ENCODE results near the gene PRCC. TPM values are rescaled to one million over a fixed set of nuclear protein-coding genes. Genes with fewer than 3 reads are reported as not detected.

PRCC gene
- total and polyA plus RNA-seq, 2 of the 13 experiments (the other 11 are each of a cell fraction or from before 2014, with no cell fraction given): 24.2 to 40.5 TPM

DNA sequence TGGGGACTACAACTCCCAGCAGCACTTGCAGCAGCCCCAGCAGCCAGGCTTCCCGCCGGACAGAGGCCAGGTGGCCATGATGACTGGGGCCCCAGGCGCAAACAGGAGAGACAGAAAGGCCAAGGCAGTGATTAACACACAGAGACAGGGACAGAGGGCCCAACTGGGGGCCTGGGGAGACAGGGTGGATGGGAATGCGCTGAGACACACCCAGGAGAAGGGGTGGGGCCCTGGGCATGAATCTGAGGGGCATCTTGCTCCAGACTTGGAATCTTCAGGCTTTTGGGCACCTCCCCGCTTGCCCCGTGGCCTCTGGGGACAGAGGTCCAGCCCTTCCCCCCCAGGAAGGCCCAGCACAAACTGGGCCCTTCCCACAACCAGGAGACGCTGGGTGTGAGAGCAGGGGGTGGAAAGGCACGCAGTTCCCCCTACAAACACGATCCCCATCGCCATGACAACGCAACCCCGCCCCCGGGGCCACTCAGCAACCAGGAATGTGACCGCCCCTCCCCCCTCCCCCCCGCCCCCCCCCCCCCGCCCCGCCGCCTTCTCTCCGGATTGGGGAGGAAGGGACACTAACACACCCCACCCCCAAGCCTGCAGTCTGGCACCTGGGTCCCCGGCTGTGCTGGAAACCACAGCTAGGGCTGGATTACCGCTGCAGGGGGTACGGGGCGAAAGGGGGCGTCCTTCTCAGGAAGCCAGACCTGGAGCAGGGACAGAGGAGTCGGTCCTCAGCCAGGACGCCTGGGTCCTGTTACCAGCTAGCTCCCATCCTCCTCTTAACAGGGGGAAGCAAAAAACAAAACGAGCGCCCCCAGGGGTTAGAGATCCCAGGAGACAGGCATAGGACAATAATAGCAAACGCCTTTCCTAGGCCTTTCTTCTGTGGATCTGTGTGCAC lies 20.4 kb upstream of the PRCC start (continued):
- TF ChIP-seq ZNF282 (IDR thresholded peaks at IDR 0.05; ENCODE audit: partially characterized antibody): no peak
- peak; percentile 30; the same call in 1 of the 2 replicates for TF ChIP-seq KLF6 (CRISPR knock-in tag; IDR thresholded peaks at IDR 0.05)
- TF ChIP-seq, protein P1, sequence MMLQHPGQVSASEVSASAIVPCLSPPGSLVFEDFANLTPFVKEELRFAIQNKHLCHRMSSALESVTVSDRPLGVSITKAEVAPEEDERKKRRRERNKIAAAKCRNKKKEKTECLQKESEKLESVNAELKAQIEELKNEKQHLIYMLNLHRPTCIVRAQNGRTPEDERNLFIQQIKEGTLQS (CRISPR knock-in tag; IDR thresholded peaks at IDR 0.05): peak; percentile 65
- TF ChIP-seq, protein P2, sequence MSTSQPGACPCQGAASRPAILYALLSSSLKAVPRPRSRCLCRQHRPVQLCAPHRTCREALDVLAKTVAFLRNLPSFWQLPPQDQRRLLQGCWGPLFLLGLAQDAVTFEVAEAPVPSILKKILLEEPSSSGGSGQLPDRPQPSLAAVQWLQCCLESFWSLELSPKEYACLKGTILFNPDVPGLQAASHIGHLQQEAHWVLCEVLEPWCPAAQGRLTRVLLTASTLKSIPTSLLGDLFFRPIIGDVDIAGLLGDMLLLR (CRISPR knock-in tag; IDR thresholded peaks at IDR 0.05): no peak
- no peak for TF ChIP-seq ZNF792 (CRISPR knock-in tag; IDR thresholded peaks at IDR 0.05)
- TF ChIP-seq MAFK (conservative IDR thresholded peaks at IDR 0.05 in 1 of 2, IDR thresholded peaks at IDR 0.05 in 1 of 2; ENCODE audit: low read length in 2 of 2): no peak
- TF ChIP-seq, protein P3, sequence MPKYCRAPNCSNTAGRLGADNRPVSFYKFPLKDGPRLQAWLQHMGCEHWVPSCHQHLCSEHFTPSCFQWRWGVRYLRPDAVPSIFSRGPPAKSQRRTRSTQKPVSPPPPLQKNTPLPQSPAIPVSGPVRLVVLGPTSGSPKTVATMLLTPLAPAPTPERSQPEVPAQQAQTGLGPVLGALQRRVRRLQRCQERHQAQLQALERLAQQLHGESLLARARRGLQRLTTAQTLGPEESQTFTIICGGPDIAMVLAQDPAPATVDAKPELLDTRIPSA (CRISPR knock-in tag; IDR thresholded peaks at IDR 0.05; ENCODE audit: borderline replicate concordance): no peak
- TF ChIP-seq HOXA3 (CRISPR knock-in tag; IDR thresholded peaks at IDR 0.05): peak; percentile 84
- TF ChIP-seq PCBP2 (optimal IDR thresholded peaks at IDR 0.05; ENCODE audit: low read depth, low read length, poor library complexity, severe bottlenecking): no peak
- TF ChIP-seq SNAI1 (CRISPR knock-in tag; IDR thresholded peaks at IDR 0.05; ENCODE audit: borderline replicate concordance): no peak
- TF ChIP-seq ZNF660 (CRISPR knock-in tag; IDR thresholded peaks at IDR 0.05; ENCODE audit: borderline replicate concordance, low read depth): no peak
- TF ChIP-seq SAP130 (CRISPR knock-in tag; IDR thresholded peaks at IDR 0.05; ENCODE audit: low read depth): peak; percentile 77
- TF ChIP-seq TSC22D2 (CRISPR knock-in tag; IDR thresholded peaks at IDR 0.05; ENCODE audit: borderline replicate concordance): no peak
- no peak for TF ChIP-seq ZMYM3 (CRISPR knock-in tag; IDR thresholded peaks at IDR 0.05)
- no peak for TF ChIP-seq ZNF891 (CRISPR knock-in tag; IDR thresholded peaks at IDR 0.05)
- no peak for TF ChIP-seq TOE1 (CRISPR knock-in tag; IDR thresholded peaks at IDR 0.05)
- TF ChIP-seq, protein P4, sequence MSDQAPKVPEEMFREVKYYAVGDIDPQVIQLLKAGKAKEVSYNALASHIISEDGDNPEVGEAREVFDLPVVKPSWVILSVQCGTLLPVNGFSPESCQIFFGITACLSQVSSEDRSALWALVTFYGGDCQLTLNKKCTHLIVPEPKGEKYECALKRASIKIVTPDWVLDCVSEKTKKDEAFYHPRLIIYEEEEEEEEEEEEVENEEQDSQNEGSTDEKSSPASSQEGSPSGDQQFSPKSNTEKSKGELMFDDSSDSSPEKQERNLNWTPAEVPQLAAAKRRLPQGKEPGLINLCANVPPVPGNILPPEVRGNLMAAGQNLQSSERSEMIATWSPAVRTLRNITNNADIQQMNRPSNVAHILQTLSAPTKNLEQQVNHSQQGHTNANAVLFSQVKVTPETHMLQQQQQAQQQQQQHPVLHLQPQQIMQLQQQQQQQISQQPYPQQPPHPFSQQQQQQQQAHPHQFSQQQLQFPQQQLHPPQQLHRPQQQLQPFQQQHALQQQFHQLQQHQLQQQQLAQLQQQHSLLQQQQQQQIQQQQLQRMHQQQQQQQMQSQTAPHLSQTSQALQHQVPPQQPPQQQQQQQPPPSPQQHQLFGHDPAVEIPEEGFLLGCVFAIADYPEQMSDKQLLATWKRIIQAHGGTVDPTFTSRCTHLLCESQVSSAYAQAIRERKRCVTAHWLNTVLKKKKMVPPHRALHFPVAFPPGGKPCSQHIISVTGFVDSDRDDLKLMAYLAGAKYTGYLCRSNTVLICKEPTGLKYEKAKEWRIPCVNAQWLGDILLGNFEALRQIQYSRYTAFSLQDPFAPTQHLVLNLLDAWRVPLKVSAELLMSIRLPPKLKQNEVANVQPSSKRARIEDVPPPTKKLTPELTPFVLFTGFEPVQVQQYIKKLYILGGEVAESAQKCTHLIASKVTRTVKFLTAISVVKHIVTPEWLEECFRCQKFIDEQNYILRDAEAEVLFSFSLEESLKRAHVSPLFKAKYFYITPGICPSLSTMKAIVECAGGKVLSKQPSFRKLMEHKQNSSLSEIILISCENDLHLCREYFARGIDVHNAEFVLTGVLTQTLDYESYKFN (CRISPR knock-in tag; conservative IDR thresholded peaks at IDR 0.05): 0 out of 2 replicates have a peak, but pooled peaks have one; percentile 31
- no peak for TF ChIP-seq ZFP90 (CRISPR knock-in tag; IDR thresholded peaks at IDR 0.05; ENCODE audit: borderline replicate concordance)
- TF ChIP-seq ZNF451 (CRISPR knock-in tag; IDR thresholded peaks at IDR 0.05): no peak
- TF ChIP-seq ZNF234 (CRISPR knock-in tag; conservative IDR thresholded peaks at IDR 0.05): no peak
- TF ChIP-seq MZF1 (CRISPR knock-in tag; IDR thresholded peaks at IDR 0.05; ENCODE audit: borderline replicate concordance): no peak
- TF ChIP-seq ISX (CRISPR knock-in tag; conservative IDR thresholded peaks at IDR 0.05): no peak
- peak; percentile 78; the same call in 1 of the 2 replicates for TF ChIP-seq ZC3H4 (CRISPR knock-in tag; IDR thresholded peaks at IDR 0.05; ENCODE audit: borderline replicate concordance)
- TF ChIP-seq ZNF775 (CRISPR knock-in tag; IDR thresholded peaks at IDR 0.05; ENCODE audit: borderline replicate concordance): no peak
- TF ChIP-seq, protein P5, sequence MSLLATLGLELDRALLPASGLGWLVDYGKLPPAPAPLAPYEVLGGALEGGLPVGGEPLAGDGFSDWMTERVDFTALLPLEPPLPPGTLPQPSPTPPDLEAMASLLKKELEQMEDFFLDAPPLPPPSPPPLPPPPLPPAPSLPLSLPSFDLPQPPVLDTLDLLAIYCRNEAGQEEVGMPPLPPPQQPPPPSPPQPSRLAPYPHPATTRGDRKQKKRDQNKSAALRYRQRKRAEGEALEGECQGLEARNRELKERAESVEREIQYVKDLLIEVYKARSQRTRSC (CRISPR knock-in tag; IDR thresholded peaks at IDR 0.05; ENCODE audit: low read depth): 0 out of 2 replicates have a peak, but pooled peaks have one; percentile 25
